H1 (cell line): ENCODE measurements around the gene ASTL. TPM values are rescaled to one million over a fixed set of nuclear protein-coding genes. Genes with fewer than 3 reads are reported as not detected.

Source experiments
- CTCF ChIA-PET: fragments of 300-600 bp; sonication (Branson Sonifier 250); formaldehyde crosslinking; loops from one replicate; lab custom pipeline; 2021; ENCODE audit not compliant: partially characterized antibody; lab: Charles Lee
- POLR2A ChIA-PET: fragments of 300-600 bp; sonication (Branson Sonifier 250); formaldehyde crosslinking; loops from one replicate; lab custom pipeline; 2021; ENCODE audit warnings: inconsistent platforms; ENCODE audit not compliant: partially characterized antibody; lab: Charles Lee
- DNase-seq, 2 experiments: peaks; one replicate each; pipeline versions ENCODE4 v3.0.0 to v3.0.0-alpha.2; 2010 to 2022; ENCODE audit warnings: low spot score in 2 of 2, low read depth in 1 of 2, mixed read lengths in 1 of 2
- FAIRE-seq: peaks from 2 replicates; lab custom pipeline; 2011; peaks lifted over from hg19 to GRCh38; lab: Jason Lieb, UNC
- H2AFZ ChIP-seq: 2 replicates; pipeline ENCODE4 v1.8.1; 2012; ENCODE audit warnings: low read length, inconsistent platforms
- H2AK5ac ChIP-seq: 2 replicates; pipeline ENCODE4 v1.6.1; 2013; ENCODE audit warnings: low read depth, low read length
- H2BK120ac ChIP-seq: replicated peaks from 2 replicates; pipeline ENCODE3; 2013; ENCODE audit warnings: low read depth, low read length, inconsistent platforms
- H2BK12ac ChIP-seq: 2 replicates; pipeline ENCODE4 v1.6.1; 2013; ENCODE audit warnings: low read depth, low read length
- H2BK15ac ChIP-seq: 2 replicates; pipeline ENCODE4 v1.6.1; 2013; ENCODE audit warnings: low read length
- H2BK20ac ChIP-seq: 2 replicates; pipeline ENCODE4 v1.6.1; 2013; ENCODE audit warnings: low read length
- H2BK5ac ChIP-seq: 2 replicates; pipeline ENCODE4 v1.6.1; 2013; ENCODE audit warnings: low read depth, low read length
- H3K14ac ChIP-seq: 2 replicates; pipeline ENCODE4 v1.6.1; 2013; ENCODE audit warnings: inconsistent platforms; ENCODE audit not compliant: insufficient read length
- H3K18ac ChIP-seq: 2 replicates; pipeline ENCODE4 v1.6.1; 2013; ENCODE audit warnings: low read length; ENCODE audit errors: extremely low read depth
- H3K23ac ChIP-seq: 2 replicates; pipeline ENCODE4 v1.6.1; 2013; ENCODE audit warnings: inconsistent platforms; ENCODE audit not compliant: insufficient read length
- H3K23me2 ChIP-seq: 2 replicates; pipeline ENCODE4 v1.6.1; 2013; ENCODE audit warnings: low read depth, low read length
- H3K27ac ChIP-seq: 2 replicates; pipeline ENCODE4 v1.6.1; 2011; ENCODE audit warnings: low read depth, low read length, inconsistent platforms
- H3K27me3 ChIP-seq, 4 experiments: replicated peaks in 1 of 4; 1 replicate in 1 of 4; 2 replicates in 3 of 4; pipeline versions ENCODE4 v1.6.1 to v1.8.1; 2011 to 2013; ENCODE audit warnings: low read length in 3 of 4, mild to moderate bottlenecking in 3 of 4, inconsistent platforms in 2 of 4, mixed read lengths in 2 of 4, moderate library complexity in 1 of 4; ENCODE audit not compliant: control insufficient read depth in 3 of 4, insufficient read depth in 3 of 4; ENCODE audit errors: extremely low read depth in 1 of 4
- H3K36me3 ChIP-seq, 4 experiments: 2 replicates each; pipeline versions ENCODE4 v1.6.1 to v1.8.1; 2011 to 2013; ENCODE audit warnings: mild to moderate bottlenecking in 4 of 4, low read length in 3 of 4, moderate library complexity in 2 of 4, control low read depth in 1 of 4, inconsistent platforms in 1 of 4; ENCODE audit not compliant: insufficient read depth in 4 of 4, control insufficient read depth in 2 of 4
- H3K4ac ChIP-seq: replicated peaks from 2 replicates; pipeline ENCODE3; 2013; ENCODE audit warnings: low read length, low read depth, mixed read lengths, inconsistent platforms; ENCODE audit not compliant: insufficient read length
- H3K4me1 ChIP-seq, 4 experiments: replicated peaks in 1 of 4; 1 replicate in 1 of 4; 2 replicates in 3 of 4; pipeline versions ENCODE4 v1.6.1 to v1.8.1; 2011 to 2013; ENCODE audit warnings: low read length in 3 of 4, inconsistent platforms in 2 of 4, mixed read lengths in 1 of 4; ENCODE audit not compliant: insufficient read depth in 4 of 4, control insufficient read depth in 3 of 4
- H3K4me2 ChIP-seq, 2 experiments: 2 replicates each; pipeline versions ENCODE4 v1.6.1 to v1.8.1; 2011 to 2013; ENCODE audit warnings: low read depth in 2 of 2, low read length in 2 of 2, control low read depth in 1 of 2, inconsistent platforms in 1 of 2, mild to moderate bottlenecking in 1 of 2; ENCODE audit not compliant: insufficient read depth in 1 of 2
- H3K4me3 ChIP-seq, 4 experiments: fragments of 200-600, 300-600 bp in 1 of 4; sonication (generic), shearing (Covaris generic), sonication (Bioruptor Twin) in 1 of 4; 2 replicates each; pipeline versions ENCODE4 v1.5.1 to v1.8.1; 2011 to 2016; ENCODE audit warnings: low read length in 4 of 4, low read depth in 3 of 4, control low read depth in 2 of 4, inconsistent platforms in 2 of 4, mild to moderate bottlenecking in 2 of 4, mixed read lengths in 1 of 4, moderate library complexity in 1 of 4; ENCODE audit not compliant: insufficient read depth in 2 of 4; ENCODE audit errors: extremely low read depth in 1 of 4
- H3K56ac ChIP-seq: replicated peaks from 2 replicates; pipeline ENCODE3; 2013; ENCODE audit warnings: low read depth, mild to moderate bottlenecking, mixed read lengths, low read length, inconsistent platforms; ENCODE audit not compliant: insufficient read length
- H3K79me1 ChIP-seq: 2 replicates; pipeline ENCODE4 v1.6.1; 2013; ENCODE audit warnings: low read depth, low read length, control low read depth
- H3K79me2 ChIP-seq, 2 experiments: 2 replicates each; pipeline versions ENCODE4 v1.6.1 to v1.8.1; 2012 to 2013; ENCODE audit warnings: low read length in 2 of 2, mild to moderate bottlenecking in 2 of 2, inconsistent platforms in 1 of 2; ENCODE audit not compliant: insufficient read depth in 2 of 2, control insufficient read depth in 1 of 2
- H3K9ac ChIP-seq, 4 experiments: replicated peaks in 1 of 4; 1 replicate in 1 of 4; 2 replicates in 3 of 4; pipeline versions ENCODE4 v1.6.1 to v1.8.1; 2011 to 2013; ENCODE audit warnings: low read depth in 3 of 4, low read length in 3 of 4, control low read depth in 2 of 4, mild to moderate bottlenecking in 2 of 4, moderate library complexity in 2 of 4, inconsistent platforms in 1 of 4; ENCODE audit errors: extremely low read depth in 1 of 4
- H3K9me3 ChIP-seq, 2 experiments: 2 replicates each; pipeline versions ENCODE4 v1.6.1 to v1.8.1; 2012 to 2013; ENCODE audit warnings: mild to moderate bottlenecking in 2 of 2, moderate library complexity in 2 of 2, control low read depth in 1 of 2, inconsistent platforms in 1 of 2, low read depth in 1 of 2, low read length in 1 of 2, mixed read lengths in 1 of 2; ENCODE audit not compliant: insufficient read depth in 2 of 2
- H4K20me1 ChIP-seq, 2 experiments: replicated peaks in 1 of 2; 2 replicates each; pipeline versions ENCODE3 to v1.8.1; 2011 to 2013; ENCODE audit warnings: inconsistent platforms in 2 of 2, low read length in 2 of 2, mild to moderate bottlenecking in 1 of 2; ENCODE audit not compliant: insufficient read depth in 2 of 2, control insufficient read depth in 1 of 2
- H4K5ac ChIP-seq: 2 replicates; pipeline ENCODE4 v1.6.1; 2013; ENCODE audit warnings: low read length, low read depth, mixed read lengths, inconsistent platforms; ENCODE audit not compliant: insufficient read length
- H4K8ac ChIP-seq: 2 replicates; pipeline ENCODE4 v1.8.0; 2013; ENCODE audit warnings: mild to moderate bottlenecking, moderate library complexity, low read length, inconsistent platforms; ENCODE audit not compliant: insufficient read depth; ENCODE audit errors: extremely low read depth
- H4K91ac ChIP-seq: replicated peaks from 2 replicates; pipeline ENCODE3; 2013; ENCODE audit warnings: low read length, mixed read lengths, inconsistent platforms; ENCODE audit not compliant: insufficient read length
- KDM4A ChIP-seq: IDR thresholded peaks from one replicate; pipeline ENCODE4 v1.7.1; 2012; ENCODE audit warnings: low read depth, mild to moderate bottlenecking, moderate library complexity, low read length, inconsistent platforms; ENCODE audit not compliant: severe bottlenecking
- RAD21 ChIP-seq, 2 experiments: IDR thresholded peaks in 1 of 2; conservative IDR thresholded peaks in 1 of 2; 2 replicates each; pipeline ENCODE4 v1.6.1; 2011; ENCODE audit warnings: low read depth in 2 of 2, low read length in 2 of 2, improper control_type of control experiment in 1 of 2, inconsistent platforms in 1 of 2, mild to moderate bottlenecking in 1 of 2, moderate library complexity in 1 of 2
- SP1 ChIP-seq: IDR thresholded peaks from 2 replicates; pipeline ENCODE4 v1.6.1; 2011; ENCODE audit warnings: low read depth, low read length
- WGBS, 2 experiments: shearing (Covaris generic) in 1 of 2; methylation state at CpG; one replicate each; pipeline versions ENCODE4 v1.1.6 to v1.1.7; 2013 to 2015; ENCODE audit warnings: low lambda C conversion rate in 2 of 2, mixed read lengths in 2 of 2, inconsistent platforms in 1 of 2, low coverage in 1 of 2, missing lambda C conversion rate in 1 of 2; ENCODE audit not compliant: insufficient replicate concordance in 2 of 2, insufficient coverage in 1 of 2, insufficient read length in 1 of 2; ENCODE audit errors: extremely low coverage in 1 of 2, missing lambda C conversion rate in 1 of 2; 5-methylcytosine and 5-hydroxymethylcytosine counted together
- polyA plus RNA-seq, 7 experiments: library from polyadenylated mRNA; depleted of rRNA in 3 of 7; stranded (reverse) in 5 of 7; unstranded in 2 of 7; fragments of >200 nt in 5 of 7; fragments of 200-250 nt in 2 of 7; gene quantifications; 1 replicate in 5 of 7; 2 replicates in 1 of 7; 4 replicates in 1 of 7; pipeline versions ENCODE4 v1.2.1 to v1.2.3, GENCODE V29; 2011 to 2013; ENCODE audit warnings: missing spikeins in 2 of 7, mixed read lengths in 2 of 7
- total RNA-seq: library from RNA; stranded (reverse); fragmentation: NEBNext Ultra II Directional; extraction: Animal tissue kit (Norgen Biotek cat#: 25700); gene quantifications from 2 replicates; pipeline ENCODE4 v1.2.1, GENCODE V29; 2021
- TF ChIP-seq, protein P1 (sequence below), 3 experiments: IDR thresholded peaks; 1 replicate in 2 of 3; 2 replicates in 1 of 3; pipeline versions ENCODE4 v1.5.1 to v1.6.1; 2011; ENCODE audit warnings: low read length in 3 of 3, mild to moderate bottlenecking in 3 of 3, inconsistent platforms in 2 of 3, low read depth in 1 of 3, moderate library complexity in 1 of 3; ENCODE audit not compliant: insufficient read depth in 1 of 3; ENCODE audit errors: control extremely low read depth in 1 of 3

ASTL gene
- total and polyA plus RNA-seq, 2 of the 8 experiments (the other 6 are each of a cell fraction or from before 2014, with no cell fraction given): 0.60 to 1.4 TPM

DNA sequence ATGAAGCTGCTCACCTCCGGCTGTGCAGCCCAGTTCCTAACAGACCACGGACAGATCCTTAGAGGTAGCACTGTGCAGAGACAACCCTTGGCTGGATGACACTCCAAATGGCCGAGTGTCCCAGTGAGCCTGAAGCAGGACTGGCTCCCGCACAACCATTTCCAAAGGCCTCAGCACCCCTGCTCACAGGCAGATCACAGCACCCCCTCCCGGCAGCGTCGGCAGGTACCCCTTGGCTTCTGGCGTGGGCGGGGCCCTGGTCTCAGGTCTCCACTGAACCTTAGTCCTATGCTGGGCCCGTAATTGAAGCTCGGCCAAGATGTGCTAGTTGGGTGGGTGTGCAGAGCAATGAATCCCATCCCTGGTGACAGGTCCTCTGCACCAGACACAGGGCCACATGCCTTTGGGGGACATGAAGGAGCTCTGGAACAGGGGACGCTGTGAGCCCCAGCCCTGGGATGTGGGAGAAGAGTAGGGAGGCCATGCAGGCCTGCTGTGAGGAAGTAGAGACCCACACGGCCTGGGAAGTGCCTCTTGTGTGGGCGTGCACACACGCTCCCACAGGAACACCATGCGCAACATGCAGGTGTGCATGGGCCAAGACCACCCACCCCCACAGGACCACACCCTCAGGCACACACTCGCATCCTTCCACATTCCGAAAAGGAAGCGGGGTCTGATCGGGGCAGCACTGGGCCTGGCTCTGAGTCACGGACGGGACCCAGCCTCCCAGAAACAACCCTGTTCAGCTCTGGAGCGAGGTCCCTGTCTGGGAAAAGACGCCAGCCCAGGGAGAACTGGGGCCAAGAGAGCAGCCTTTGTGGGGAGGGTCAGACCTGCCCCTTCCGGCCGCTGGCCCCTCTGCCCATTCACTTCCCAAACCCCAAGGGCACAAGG lies 4.2 kb upstream of the ASTL start:
- Histone ChIP-seq H2BK12ac (no peak overlapping the region), H3K36me3 (no peaks in the 10 kb centered on the region), H3K23ac (no peak overlapping the region), H3K79me2 (no peaks in the 10 kb centered on the region), H2BK20ac (no peak overlapping the region), H3K14ac (no peak overlapping the region), H3K4me3 (no peak overlapping the region), H3K27ac (no peak overlapping the region), H3K4ac (no peak overlapping the region), H3K56ac (no peak overlapping the region), H2BK120ac (no peak overlapping the region), H4K5ac (no peak overlapping the region), H4K8ac (no peak overlapping the region), H3K23me2 (peaks cover 5% of the 10 kb centered on the region), H3K4me2 (no peak overlapping the region), H4K91ac (no peak overlapping the region), H4K20me1 (no peaks in the 10 kb centered on the region), H3K9me3 (no peaks in the 10 kb centered on the region), H2AK5ac (no peak overlapping the region), H2BK15ac (no peak overlapping the region), H3K27me3 (peaks cover 4 to 30% (median 20%) of the 10 kb centered on the region in 4 experiments; a peak in 6 of 7 replicates), H2BK5ac (no peak overlapping the region), H3K79me1 (no peaks in the 10 kb centered on the region), H2AFZ (no peak overlapping the region), H3K18ac (no peak overlapping the region), H3K9ac (no peak overlapping the region), H3K4me1 (peaks cover 0 to 39% (median 20%) of the 10 kb centered on the region in 4 experiments; a peak in 6 of 7 replicates)
- FAIRE-seq (no peak), DNase-seq (peak in 1 of 2 experiments; percentile 79)
- CTCF ChIA-PET: interaction anchor here (0.7 to 13.4 kb wide), 21 partner anchors 9 to 149 kb away, joined by 3 to 155 read pairs (median 6); partner anchors contain the start of genes ADRA2B and CIAO1
- TF ChIP-seq, protein P1, sequence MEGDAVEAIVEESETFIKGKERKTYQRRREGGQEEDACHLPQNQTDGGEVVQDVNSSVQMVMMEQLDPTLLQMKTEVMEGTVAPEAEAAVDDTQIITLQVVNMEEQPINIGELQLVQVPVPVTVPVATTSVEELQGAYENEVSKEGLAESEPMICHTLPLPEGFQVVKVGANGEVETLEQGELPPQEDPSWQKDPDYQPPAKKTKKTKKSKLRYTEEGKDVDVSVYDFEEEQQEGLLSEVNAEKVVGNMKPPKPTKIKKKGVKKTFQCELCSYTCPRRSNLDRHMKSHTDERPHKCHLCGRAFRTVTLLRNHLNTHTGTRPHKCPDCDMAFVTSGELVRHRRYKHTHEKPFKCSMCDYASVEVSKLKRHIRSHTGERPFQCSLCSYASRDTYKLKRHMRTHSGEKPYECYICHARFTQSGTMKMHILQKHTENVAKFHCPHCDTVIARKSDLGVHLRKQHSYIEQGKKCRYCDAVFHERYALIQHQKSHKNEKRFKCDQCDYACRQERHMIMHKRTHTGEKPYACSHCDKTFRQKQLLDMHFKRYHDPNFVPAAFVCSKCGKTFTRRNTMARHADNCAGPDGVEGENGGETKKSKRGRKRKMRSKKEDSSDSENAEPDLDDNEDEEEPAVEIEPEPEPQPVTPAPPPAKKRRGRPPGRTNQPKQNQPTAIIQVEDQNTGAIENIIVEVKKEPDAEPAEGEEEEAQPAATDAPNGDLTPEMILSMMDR (IDR thresholded peaks at IDR 0.05; ENCODE audit: control extremely low read depth in 1 of 3, insufficient read depth in 1 of 3, low read depth in 1 of 3, low read length in 3 of 3): peak in 2 of 3 experiments; percentile 54 to 56; a peak in 3 of 4 replicates
- TF ChIP-seq RAD21 (IDR thresholded peaks at IDR 0.05 in 1 of 2, conservative IDR thresholded peaks at IDR 0.05 in 1 of 2; ENCODE audit: low read depth in 2 of 2, low read length in 2 of 2): peak; percentile 18 to 49; a peak in 3 of 4 replicates
- TF ChIP-seq SP1: no peak
- no peak for TF ChIP-seq KDM4A
- 84% methylated on average over 26 of the region's 26 CpGs; no CpG with 5 or more reads in 1 of the 2 experiments for WGBS, 2 experiments
- POLR2A ChIA-PET: interaction anchor here (0.7 to 0.9 kb wide), 2 partner anchors 9 to 10 kb away, joined by 3 to 4 read pairs; no protein-coding TSS in a partner anchor
